ENCODE results near the gene MFNG.

The MFNG gene

DNA sequence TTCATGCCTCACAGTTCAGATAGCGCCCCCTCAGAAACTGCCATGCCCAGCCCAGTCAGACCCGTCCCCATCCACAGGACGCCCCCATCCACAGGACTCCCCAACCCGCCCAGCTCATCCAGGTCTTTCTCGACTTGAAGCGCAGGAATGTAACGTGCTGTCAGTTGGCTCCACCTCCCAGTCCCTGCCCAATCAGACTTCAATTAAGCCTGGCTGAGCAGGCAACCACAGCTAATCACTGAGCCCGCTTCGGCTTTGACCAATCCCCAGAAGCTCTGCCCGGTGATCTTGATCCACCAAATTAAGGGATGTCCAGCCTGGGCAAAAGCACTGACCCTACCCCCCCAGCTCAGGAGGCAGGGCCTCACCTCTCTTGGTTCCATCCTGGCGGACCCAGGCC lies 10.5 kb upstream of the MFNG start:
- peaks cover 40% of the 10 kb centered on the region for H3K4me1 ChIP-seq
- no peak overlapping the region for H3K27ac ChIP-seq
- no peak overlapping the region for H3K9ac ChIP-seq
- H3K4me2 ChIP-seq, result no peak overlapping the region
- no peaks in the 10 kb centered on the region for H3K27me3 ChIP-seq
- no peak overlapping the region for H3K4me3 ChIP-seq
- no peaks in the 10 kb centered on the region for H3K36me3 ChIP-seq
- no peaks in the 10 kb centered on the region for H3K9me3 ChIP-seq
- no peak for TF ChIP-seq Cebpa-rat (IDR thresholded peaks at IDR 0.05)
- no peaks in the 10 kb centered on the region for H4K20me1 ChIP-seq

DNA sequence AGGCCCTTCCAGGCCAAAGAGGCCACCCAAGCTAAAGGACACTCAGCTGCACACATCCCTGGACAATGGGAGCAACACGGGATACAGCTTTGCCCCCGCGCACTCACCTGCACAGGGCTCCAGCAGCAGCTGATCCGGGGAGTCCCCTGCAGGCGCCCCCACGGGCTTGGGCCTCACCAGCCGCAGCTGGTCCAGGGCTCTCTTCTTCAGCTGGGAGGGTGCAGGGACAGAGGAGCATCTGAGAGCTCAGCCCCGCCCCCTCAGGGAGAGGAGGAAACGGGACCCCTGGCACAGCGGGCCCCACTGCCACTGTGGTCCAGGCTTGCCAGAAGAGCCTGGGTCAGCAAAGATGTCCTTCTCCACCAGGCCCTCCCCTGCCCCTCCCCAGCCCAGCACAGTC lies 7.8 kb upstream of the MFNG start:
- Histone ChIP-seq H3K4me2 (no peak overlapping the region), H3K27ac (no peak overlapping the region), H3K9ac (no peak overlapping the region), H3K4me1 (peaks cover 38% of the 10 kb centered on the region), H3K27me3 (no peaks in the 10 kb centered on the region), H4K20me1 (no peaks in the 10 kb centered on the region), H3K36me3 (no peaks in the 10 kb centered on the region), H3K4me3 (no peak overlapping the region), H3K9me3 (no peaks in the 10 kb centered on the region)
- TF ChIP-seq Cebpa-rat (IDR thresholded peaks at IDR 0.05), result no peak

GRCh38 chr22:37492428-37493344 lies 6.5 kb upstream of the MFNG start:
- H3K27ac ChIP-seq, result no peak overlapping the region

DNA sequence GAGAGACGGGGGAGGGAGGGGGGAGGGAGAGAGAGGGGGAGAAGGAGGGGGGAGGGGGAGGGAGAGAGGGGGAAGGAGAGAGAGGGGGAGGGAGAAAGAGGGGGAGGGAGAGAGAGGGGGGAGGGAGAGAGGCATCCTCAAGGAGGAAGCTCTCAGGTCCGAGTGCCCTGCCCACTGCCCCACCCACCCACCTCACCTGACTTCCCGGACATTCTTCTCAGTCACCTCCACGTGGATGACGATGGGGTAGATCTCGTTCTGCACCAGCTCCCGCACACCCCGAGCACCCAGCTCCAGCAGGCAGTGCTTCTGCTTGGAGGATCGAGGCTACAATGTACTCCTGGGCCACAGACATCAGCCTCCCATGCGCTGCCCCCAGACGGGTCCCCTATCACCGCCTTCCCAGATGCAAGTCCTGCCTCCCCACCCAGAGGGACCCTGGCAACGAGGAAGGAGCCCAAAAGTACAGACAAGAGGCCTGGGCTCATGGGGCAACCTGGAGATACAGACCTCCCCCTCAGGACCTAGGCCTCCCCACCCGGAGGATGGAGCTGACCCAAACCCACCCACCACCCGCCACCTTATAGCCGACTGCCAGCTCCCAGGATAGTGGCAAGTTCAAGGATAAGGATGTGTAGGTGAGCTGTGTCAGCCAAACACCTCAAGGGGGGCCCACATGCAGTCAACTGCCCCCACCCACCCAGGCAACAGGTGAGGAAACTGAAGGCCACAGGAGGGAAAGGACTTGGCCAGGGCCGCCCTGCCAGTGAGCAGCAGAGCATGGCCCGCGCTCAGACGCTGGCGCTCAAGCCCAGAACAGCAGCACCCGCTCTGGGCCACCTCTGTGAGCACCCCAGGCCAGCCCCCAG lies 5.6 kb upstream of the MFNG start:
- H3K4me3 ChIP-seq, result no peak overlapping the region
- H3K27me3 ChIP-seq, result no peaks in the 10 kb centered on the region
- no peak overlapping the region for H3K9ac ChIP-seq
- no peaks in the 10 kb centered on the region for H3K9me3 ChIP-seq
- no peaks in the 10 kb centered on the region for H3K36me3 ChIP-seq
- H4K20me1 ChIP-seq, result no peaks in the 10 kb centered on the region
- peaks cover 52% of the 10 kb centered on the region for H3K4me1 ChIP-seq
- H3K27ac ChIP-seq, result no peak overlapping the region
- TF ChIP-seq Cebpa-rat (IDR thresholded peaks at IDR 0.05), result no peak
- H3K4me2 ChIP-seq, result peak overlapping the region; percentile 5; the same call in 1 of the 2 replicates

More at GRCh38 chr22:37492428-37493344, 6.5 kb upstream of the MFNG start:
- no peak for TF ChIP-seq Cebpa-rat (IDR thresholded peaks at IDR 0.05)
- Histone ChIP-seq H3K9me3 (no peaks in the 10 kb centered on the region), H3K4me3 (no peak overlapping the region), H3K4me2 (0 out of 2 replicates have a peak overlapping the region, but pooled peaks have one; percentile 5), H3K36me3 (no peaks in the 10 kb centered on the region), H3K27me3 (no peaks in the 10 kb centered on the region), H3K9ac (no peak overlapping the region), H3K4me1 (peaks cover 44% of the 10 kb centered on the region), H4K20me1 (no peaks in the 10 kb centered on the region)

DNA sequence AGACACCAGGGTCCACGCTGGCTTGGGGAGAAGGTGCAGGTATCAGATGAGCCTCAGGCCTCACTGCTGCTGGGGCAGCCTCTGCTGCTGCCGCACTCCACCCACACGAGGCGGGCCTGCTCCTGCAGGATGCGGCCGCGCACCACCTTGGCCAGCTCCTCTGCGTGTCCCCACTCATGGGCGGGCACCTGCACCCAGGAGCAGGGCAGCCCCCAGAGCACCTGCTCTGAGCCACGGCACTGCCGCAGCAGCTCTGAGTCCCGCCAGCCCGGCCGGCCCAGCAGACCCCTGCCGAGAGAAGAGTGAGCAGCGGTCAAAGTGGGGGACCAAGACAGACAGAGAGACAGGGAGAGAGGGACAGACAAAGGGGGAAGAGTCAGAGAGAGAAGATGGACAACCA lies 4.9 kb upstream of the MFNG start:
- Histone ChIP-seq H3K27ac (no peak overlapping the region), H3K4me1 (peaks cover 59% of the 10 kb centered on the region)

GRCh38 chr22:37489983-37490382 lies 3.8 kb upstream of the MFNG start:
- Histone ChIP-seq H3K4me3 (no peak overlapping the region), H3K9me3 (no peaks in the 10 kb centered on the region), H3K4me1 (peaks cover 68% of the 10 kb centered on the region), H4K20me1 (no peaks in the 10 kb centered on the region), H3K36me3 (no peaks in the 10 kb centered on the region), H3K4me2 (no peak overlapping the region), H3K9ac (no peak overlapping the region), H3K27me3 (no peaks in the 10 kb centered on the region), H3K27ac (no peak overlapping the region)
- TF ChIP-seq Cebpa-rat (IDR thresholded peaks at IDR 0.05), result no peak

More for the DNA sequence above, 4.9 kb upstream of the MFNG start:
- Histone ChIP-seq H3K9ac (no peak overlapping the region), H3K36me3 (no peaks in the 10 kb centered on the region), H3K4me2 (no peak overlapping the region), H3K9me3 (no peaks in the 10 kb centered on the region), H3K4me3 (no peak overlapping the region), H3K27me3 (no peaks in the 10 kb centered on the region), H4K20me1 (no peaks in the 10 kb centered on the region)
- no peak for TF ChIP-seq Cebpa-rat (IDR thresholded peaks at IDR 0.05)

GRCh38 chr22:37488337-37489135 lies 2.4 kb upstream of the MFNG start:
- H3K9me3 ChIP-seq, result no peaks in the 10 kb centered on the region
- no peaks in the 10 kb centered on the region for H3K36me3 ChIP-seq
- no peak overlapping the region for H3K27ac ChIP-seq
- peaks cover 76% of the 10 kb centered on the region for H3K4me1 ChIP-seq
- no peaks in the 10 kb centered on the region for H4K20me1 ChIP-seq
- H3K4me2 ChIP-seq, result peak overlapping the region; percentile 99
- no peak overlapping the region for H3K4me3 ChIP-seq
- H3K9ac ChIP-seq, result no peak overlapping the region
- TF ChIP-seq Cebpa-rat (IDR thresholded peaks at IDR 0.05), result no peak
- no peaks in the 10 kb centered on the region for H3K27me3 ChIP-seq

GRCh38 chr22:37487571-37487970 lies 1.4 kb upstream of the MFNG start:
- peaks cover 76% of the 10 kb centered on the region for H3K4me1 ChIP-seq
- peak overlapping the region; percentile 99 for H3K4me2 ChIP-seq
- 0 out of 2 replicates have a peak overlapping the region, but pooled peaks have one; percentile 3 for H3K27ac ChIP-seq
- H3K9me3 ChIP-seq, result no peaks in the 10 kb centered on the region
- no peaks in the 10 kb centered on the region for H3K27me3 ChIP-seq
- H3K36me3 ChIP-seq, result 0 out of 2 replicates have a peak, but pooled peaks cover 2% of the 10 kb centered on the region
- H4K20me1 ChIP-seq, result peaks cover 6% of the 10 kb centered on the region
- H3K9ac ChIP-seq, result no peak overlapping the region
- TF ChIP-seq Cebpa-rat (IDR thresholded peaks at IDR 0.05), result no peak
- no peak overlapping the region for H3K4me3 ChIP-seq

- peak overlapping the region; percentile 99; the same call in 1 of the 2 replicates for H3K27ac ChIP-seq
- peak overlapping the region; percentile 99 for H3K4me2 ChIP-seq
- H3K9me3 ChIP-seq, result no peaks in the 10 kb centered on the region
- H3K9ac ChIP-seq, result 0 out of 2 replicates have a peak overlapping the region, but pooled peaks have one; percentile 96
- H3K27me3 ChIP-seq, result no peaks in the 10 kb centered on the region
- TF ChIP-seq Cebpa-rat (IDR thresholded peaks at IDR 0.05), result no peak
- H3K36me3 ChIP-seq, result peaks cover 6% of the 10 kb centered on the region; the same call in 1 of the 2 replicates
- H3K4me1 ChIP-seq, result peaks cover 76% of the 10 kb centered on the region
- no peak overlapping the region; the same call in 1 of the 2 replicates for H3K4me3 ChIP-seq
- H4K20me1 ChIP-seq, result peaks cover 10% of the 10 kb centered on the region
These were observed 945 bp upstream of the MFNG start for GRCh38 chr22:37487129-37487528.
